ENCODE data around the gene TNFSF11.

Gene TNFSF11

GRCh38 chr13:42612021-42612765 is 38.2 kb downstream of the TNFSF11 start:
- DNase-seq, result no peak

- DNase-seq, result no peak
Measured at GRCh38 chr13:42614436-42615035, 40.6 kb downstream of the TNFSF11 start.

- no peak for DNase-seq
Measured at GRCh38 chr13:42615691-42616090, 41.7 kb downstream of the TNFSF11 start.

GRCh38 chr13:42617221-42617620 is 43.3 kb downstream of the TNFSF11 start:
- DNase-seq, result no peak

- no peak for DNase-seq
Measured at GRCh38 chr13:42623916-42624315, 50.0 kb downstream of the TNFSF11 start.

GRCh38 chr13:42625611-42626010 is 51.7 kb downstream of the TNFSF11 start:
- DNase-seq, result no peak

- no peak for DNase-seq
Measured at GRCh38 chr13:42626176-42626860, 52.4 kb downstream of the TNFSF11 start.

- DNase-seq, result no peak
Measured at GRCh38 chr13:42628666-42629065, 54.7 kb downstream of the TNFSF11 start.

- DNase-seq, result no peak
Measured at GRCh38 chr13:42631181-42631580, 57.2 kb downstream of the TNFSF11 start.

- no peak for DNase-seq
Measured at GRCh38 chr13:42633495-42633894, 59.5 kb downstream of the TNFSF11 start.

- no peak for DNase-seq
Measured at GRCh38 chr13:42638101-42638500, 64.1 kb downstream of the TNFSF11 start.

- no peak for DNase-seq
Measured at GRCh38 chr13:42638886-42639285, 64.9 kb downstream of the TNFSF11 start.

- no peak for DNase-seq
Measured at GRCh38 chr13:42643076-42643475, 69.1 kb downstream of the TNFSF11 start.

GRCh38 chr13:42644841-42645240 is 70.9 kb downstream of the TNFSF11 start:
- no peak for DNase-seq

- no peak for DNase-seq
Measured at GRCh38 chr13:42645717-42646116, 71.8 kb downstream of the TNFSF11 start.

- no peak for DNase-seq
Measured at GRCh38 chr13:42649141-42649540, 75.2 kb downstream of the TNFSF11 start.

GRCh38 chr13:42649831-42650230 is 75.9 kb downstream of the TNFSF11 start:
- DNase-seq, result no peak

GRCh38 chr13:42650506-42650905 is 76.6 kb downstream of the TNFSF11 start:
- DNase-seq, result no peak

- DNase-seq, result no peak
Measured at GRCh38 chr13:42651936-42652641, 78.1 kb downstream of the TNFSF11 start.

- DNase-seq, result no peak
Measured at GRCh38 chr13:42652642-42653415, 78.9 kb downstream of the TNFSF11 start.

GRCh38 chr13:42653679-42654078 is 79.7 kb downstream of the TNFSF11 start:
- DNase-seq, result no peak

GRCh38 chr13:42654212-42654611 is 80.3 kb downstream of the TNFSF11 start:
- no peak for DNase-seq

GRCh38 chr13:42654722-42655121 is 80.8 kb downstream of the TNFSF11 start:
- no peak for DNase-seq
